GM23338 (cell line): ENCODE results near the gene SPINK8. TPM values are rescaled to one million over a fixed set of nuclear protein-coding genes. Genes with fewer than 3 reads are reported as not detected.

Experiments
- ATAC-seq: fragments of 200-7000 bp; cut with Tn5 transposase; 3 replicates; pipeline ENCODE4 v1.9.1; 2020
- DNase-seq: peaks from one replicate; pipeline ENCODE4 v3.0.0-alpha.2; 2015; ENCODE audit warnings: low spot score
- H2AFZ ChIP-seq: fragments of 200-600 bp; sonication (generic); 2 replicates; pipeline ENCODE4 v1.8.0; 2016; ENCODE audit warnings: antibody characterized with exemption, mild to moderate bottlenecking, moderate library complexity
- H3F3A ChIP-seq: fragments of 200-600 bp; sonication (generic); replicated peaks from 2 replicates; pipeline ENCODE4 v1.8.0; 2017; ENCODE audit warnings: antibody characterized with exemption, mixed run types, low read depth
- H3K27ac ChIP-seq: fragments of 200-600 bp; sonication (generic); 2 replicates; pipeline ENCODE4 v1.6.1; 2016; ENCODE audit warnings: low read depth
- H3K27me3 ChIP-seq: fragments of 200-600 bp; sonication (generic); 2 replicates; pipeline ENCODE4 v1.8.0; 2016; ENCODE audit warnings: mild to moderate bottlenecking, mixed run types, moderate library complexity; ENCODE audit not compliant: insufficient read depth
- H3K36me3 ChIP-seq: fragments of 200-600 bp; sonication (generic); 2 replicates; pipeline ENCODE4 v1.8.0; 2016; ENCODE audit warnings: mild to moderate bottlenecking; ENCODE audit not compliant: insufficient read depth
- H3K4me1 ChIP-seq: fragments of 200-600 bp; sonication (generic); 2 replicates; pipeline ENCODE4 v1.8.0; 2016; ENCODE audit warnings: mild to moderate bottlenecking, moderate library complexity; ENCODE audit not compliant: insufficient read depth
- H3K4me2 ChIP-seq: fragments of 200-600 bp; sonication (generic); 2 replicates; pipeline ENCODE4 v1.7.1; 2017; ENCODE audit warnings: mixed run types
- H3K4me3 ChIP-seq: fragments of 200-600 bp; sonication (generic); 2 replicates; pipeline ENCODE4 v1.6.1; 2016; ENCODE audit warnings: mixed run types
- H3K79me2 ChIP-seq: fragments of 200-600 bp; sonication (generic); replicated peaks from 2 replicates; pipeline ENCODE4 v1.8.0; 2017; ENCODE audit warnings: mild to moderate bottlenecking; ENCODE audit not compliant: insufficient read depth
- H3K9me2 ChIP-seq: fragments of 200-600 bp; sonication (generic); 2 replicates; pipeline ENCODE4 v1.8.0; 2017; ENCODE audit not compliant: insufficient read depth
- H4K20me1 ChIP-seq: fragments of 200-600 bp; sonication (generic); replicated peaks from 2 replicates; pipeline ENCODE4 v1.8.0; 2017; ENCODE audit warnings: mild to moderate bottlenecking; ENCODE audit not compliant: insufficient read depth
- H3K27ac Mint-ChIP-seq: 2 replicates; pipeline ENCODE4 v1.8.0; 2020; ENCODE audit warnings: inconsistent platforms, mild to moderate bottlenecking, moderate library complexity, mixed read lengths
- H3K27me3 Mint-ChIP-seq: 3 replicates; pipeline ENCODE4 v1.8.0; 2022; ENCODE audit warnings: low read depth, mild to moderate bottlenecking, moderate library complexity, mixed read lengths, inconsistent platforms; ENCODE audit not compliant: insufficient read depth, poor library complexity
- H3K36me3 Mint-ChIP-seq: 3 replicates; pipeline ENCODE4 v1.8.0; 2021; ENCODE audit warnings: low read depth, mild to moderate bottlenecking, inconsistent platforms, moderate library complexity, mixed read lengths
- H3K4me1 Mint-ChIP-seq: 3 replicates; pipeline ENCODE4 v1.8.0; 2020; ENCODE audit warnings: mild to moderate bottlenecking, inconsistent platforms, mixed read lengths
- H3K4me3 Mint-ChIP-seq: 3 replicates; pipeline ENCODE4 v1.8.0; 2021; ENCODE audit warnings: moderate library complexity, mild to moderate bottlenecking, inconsistent platforms, mixed read lengths
- H3K9me3 Mint-ChIP-seq: 3 replicates; pipeline ENCODE4 v1.8.0; 2020; ENCODE audit warnings: moderate library complexity, mild to moderate bottlenecking, inconsistent platforms, mixed read lengths
- EZH2 ChIP-seq: fragments of 200-600 bp; sonication (generic); IDR thresholded peaks from one replicate; pipeline ENCODE4 v1.8.0; 2017; ENCODE audit warnings: antibody characterized with exemption, mild to moderate bottlenecking, low read depth; ENCODE audit not compliant: unreplicated experiment
- EZH2phosphoT487 ChIP-seq: fragments of 200-600 bp; sonication (generic); IDR thresholded peaks from one replicate; pipeline ENCODE4 v1.8.1; 2018; ENCODE audit warnings: antibody characterized with exemption; ENCODE audit not compliant: unreplicated experiment
- NANOG ChIP-seq: IDR thresholded peaks from 2 replicates; pipeline ENCODE4 v1.6.1; 2016; ENCODE audit warnings: antibody characterized with exemption, borderline replicate concordance
- REST ChIP-seq: IDR thresholded peaks from one replicate; pipeline ENCODE4 v1.6.1; 2018; ENCODE audit warnings: antibody characterized with exemption; ENCODE audit not compliant: unreplicated experiment
- STAT1 ChIP-seq: IDR thresholded peaks from one replicate; pipeline ENCODE4 v1.6.1; 2016; ENCODE audit warnings: antibody characterized with exemption; ENCODE audit not compliant: unreplicated experiment
- ZNF114 ChIP-seq: fragments of 250-450 bp; sonication (Bioruptor Pico); IDR thresholded peaks from 2 replicates; pipeline ENCODE4 v1.5.0; 2020; ENCODE audit warnings: mild to moderate bottlenecking, moderate library complexity
- ZNF462 ChIP-seq: fragments of 250-450 bp; sonication (Bioruptor Pico); IDR thresholded peaks from 2 replicates; pipeline ENCODE4 v1.5.0; 2020; ENCODE audit warnings: mild to moderate bottlenecking, moderate library complexity
- polyA plus RNA-seq: library from polyadenylated mRNA; unstranded; fragments of >200 nt; fragmentation: Nextera tagmentation; extraction: Ambion mirVana; gene quantifications from 2 replicates; pipeline ENCODE4 v1.2.1, GENCODE V29; 2016
- total RNA-seq: library from RNA; depleted of rRNA; stranded (reverse); fragments of >200 nt; shearing (Covaris generic); gene quantifications from 2 replicates; pipeline ENCODE4 v1.2.3, GENCODE V29; 2014

Gene SPINK8
- total and polyA plus RNA-seq, 2 experiments from 2014 or later: not detected

- H3K27me3 ChIP-seq: no peaks in the 10 kb centered on the region
- H2AFZ ChIP-seq: no peak overlapping the region
- no peak overlapping the region for H3K4me2 ChIP-seq
- H3F3A ChIP-seq: peaks cover 4% of the 10 kb centered on the region; the same call in 1 of the 2 replicates
- peaks cover 10% of the 10 kb centered on the region for H3K36me3 ChIP-seq
- H3K27me3 Mint-ChIP-seq: peaks cover 2% of the 10 kb centered on the region
- H3K4me3 Mint-ChIP-seq: no peak overlapping the region
- H3K27ac Mint-ChIP-seq: no peak overlapping the region
- peaks cover 10% of the 10 kb centered on the region for H3K4me1 ChIP-seq
- H3K9me2 ChIP-seq: no peaks in the 10 kb centered on the region
- H3K79me2 ChIP-seq: no peaks in the 10 kb centered on the region; the same call in 1 of the 2 replicates
- H3K36me3 Mint-ChIP-seq: peaks cover 40% of the 10 kb centered on the region
- H3K9me3 Mint-ChIP-seq: no peaks in the 10 kb centered on the region
- H3K27ac ChIP-seq: no peak overlapping the region
- ATAC-seq (no peak), DNase-seq (no peak)
- H3K4me3 ChIP-seq: no peak overlapping the region
- TF ChIP-seq ZNF462 (CRISPR knock-in tag) (no peak), STAT1 (no peak), EZH2 (no peak), REST (no peak), ZNF114 (no peak), EZH2phosphoT487 (no peak), NANOG (no peak)
- H4K20me1 ChIP-seq: peaks cover 5% of the 10 kb centered on the region; the same call in 1 of the 2 replicates
- peaks cover 13% of the 10 kb centered on the region; the same call in 2 of the 3 replicates for H3K4me1 Mint-ChIP-seq
These were observed 36.2 kb downstream of the SPINK8 start for GRCh38 chr3:48297111-48297810.
